MG63 (cell line): ENCODE results near the gene RPLP2. TPM values are rescaled to one million over a fixed set of nuclear protein-coding genes. Genes with fewer than 3 reads are reported as not detected.

Source experiments
- DNase-seq: peaks from one replicate; pipeline ENCODE4 v3.0.0-alpha.2; 2020
- H3K27me3 ChIP-seq: fragments of 250-450 bp; sonication (Bioruptor Pico); 2 replicates; pipeline ENCODE4 v1.5.1; 2020; ENCODE audit warnings: mild to moderate bottlenecking, moderate library complexity
- H3K36me3 ChIP-seq: fragments of 250-450 bp; sonication (Bioruptor Pico); 2 replicates; pipeline ENCODE4 v1.5.1; 2020; ENCODE audit warnings: mild to moderate bottlenecking, moderate library complexity
- H3K4me3 ChIP-seq: fragments of 250-450 bp; sonication (Bioruptor Pico); 2 replicates; pipeline ENCODE4 v1.5.1; 2020; ENCODE audit warnings: mild to moderate bottlenecking, moderate library complexity
- H3K9me3 ChIP-seq: fragments of 250-450 bp; sonication (Bioruptor Pico); 2 replicates; pipeline ENCODE4 v1.5.1; 2020; ENCODE audit warnings: mild to moderate bottlenecking, moderate library complexity
- total RNA-seq: library from RNA; depleted of rRNA; stranded (reverse); fragments of >200 nt; shearing (Covaris generic); gene quantifications from 2 replicates; pipeline ENCODE4 v1.2.3, GENCODE V29; 2014; ENCODE audit warnings: low replicate concordance

RPLP2 gene
- total RNA-seq, 1 experiment from 2014 or later: 770 TPM

- H3K9me3 ChIP-seq: no peaks in the 10 kb centered on the region
- DNase-seq: no peak
- H3K36me3 ChIP-seq: peaks cover 67% of the 10 kb centered on the region
- H3K27me3 ChIP-seq: no peaks in the 10 kb centered on the region
- no peak overlapping the region for H3K4me3 ChIP-seq
Measured at GRCh38 chr11:836274-836673, 26.5 kb downstream of the RPLP2 start.

- DNase-seq: no peak
- peaks cover 71% of the 10 kb centered on the region for H3K36me3 ChIP-seq
- no peaks in the 10 kb centered on the region for H3K9me3 ChIP-seq
- no peaks in the 10 kb centered on the region for H3K27me3 ChIP-seq
- no peak overlapping the region for H3K4me3 ChIP-seq
Measured at GRCh38 chr11:836700-837099, 26.9 kb downstream of the RPLP2 start.

- H3K4me3 ChIP-seq: no peak overlapping the region
- no peaks in the 10 kb centered on the region for H3K9me3 ChIP-seq
- H3K36me3 ChIP-seq: peaks cover 75% of the 10 kb centered on the region
- H3K27me3 ChIP-seq: no peaks in the 10 kb centered on the region
- no peak for DNase-seq
Measured at GRCh38 chr11:837189-837989, 27.6 kb downstream of the RPLP2 start.

DNA sequence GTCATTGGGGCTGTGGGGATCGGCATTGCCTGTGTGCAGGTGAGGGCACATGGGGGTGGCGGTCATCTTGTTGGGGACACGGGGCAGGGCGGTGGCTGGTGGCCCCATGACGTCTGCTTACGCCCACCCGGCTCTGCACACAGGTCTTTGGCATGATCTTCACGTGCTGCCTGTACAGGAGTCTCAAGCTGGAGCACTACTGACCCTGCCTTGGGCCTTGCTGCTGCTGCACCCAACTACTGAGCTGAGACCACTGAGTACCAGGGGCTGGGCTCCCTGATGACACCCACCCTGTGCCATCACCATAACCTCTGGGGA lies 28.2 kb downstream of the RPLP2 start:
- H3K9me3 ChIP-seq: no peaks in the 10 kb centered on the region
- H3K36me3 ChIP-seq: peaks cover 75% of the 10 kb centered on the region
- H3K4me3 ChIP-seq: no peak overlapping the region
- no peaks in the 10 kb centered on the region for H3K27me3 ChIP-seq
- no peak for DNase-seq

GRCh38 chr11:838441-839279 lies 28.9 kb downstream of the RPLP2 start:
- H3K36me3 ChIP-seq: peaks cover 78% of the 10 kb centered on the region
- peak; percentile 55 for DNase-seq

GRCh38 chr11:839280-839623 lies 29.5 kb downstream of the RPLP2 start:
- no peaks in the 10 kb centered on the region for H3K9me3 ChIP-seq
- no peak overlapping the region for H3K4me3 ChIP-seq
- DNase-seq: no peak
- peaks cover 72% of the 10 kb centered on the region for H3K36me3 ChIP-seq
- no peaks in the 10 kb centered on the region for H3K27me3 ChIP-seq

More at GRCh38 chr11:838441-839279, 28.9 kb downstream of the RPLP2 start:
- Histone ChIP-seq H3K27me3 (no peaks in the 10 kb centered on the region), H3K9me3 (no peaks in the 10 kb centered on the region), H3K4me3 (no peak overlapping the region)

DNA sequence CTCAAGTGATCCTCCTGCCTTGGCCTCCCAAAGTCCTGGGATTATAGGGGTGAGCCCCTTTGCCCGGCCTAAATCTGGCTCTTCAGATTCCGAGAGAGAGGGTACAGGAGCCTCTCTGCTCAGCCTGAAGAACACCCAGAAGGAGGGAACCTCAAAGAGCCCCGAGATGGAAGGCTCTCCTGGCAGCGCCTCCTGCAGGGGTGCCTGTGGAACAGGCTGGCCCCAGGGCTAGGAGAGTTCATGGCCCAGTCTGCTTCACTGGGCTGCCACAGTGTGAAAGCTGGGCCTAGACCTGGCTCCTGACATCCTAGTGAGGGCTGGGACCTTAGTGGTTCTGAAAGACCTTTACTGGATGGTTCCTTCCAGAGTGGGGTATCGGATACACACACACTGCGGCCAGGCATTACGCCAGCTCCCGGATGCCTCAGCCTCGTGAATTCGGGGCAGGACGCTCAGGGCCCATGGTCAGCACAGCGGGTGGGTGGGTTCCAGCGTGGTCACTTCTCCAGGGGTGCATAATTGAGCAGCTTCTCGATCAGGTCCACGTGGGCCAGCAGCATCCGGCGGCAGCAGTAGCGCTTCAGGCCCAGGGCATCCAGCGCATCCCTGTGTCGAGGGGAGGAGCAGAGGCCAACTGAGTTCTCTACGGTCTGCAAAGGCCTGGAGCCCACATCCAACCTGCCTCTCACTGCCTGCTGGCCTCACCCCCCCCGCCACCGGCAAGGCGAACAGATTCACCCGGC lies 30.3 kb downstream of the RPLP2 start:
- Histone ChIP-seq H3K36me3 (peaks cover 69% of the 10 kb centered on the region), H3K4me3 (peak overlapping the region; percentile 98)
- peak; percentile 58 for DNase-seq

DNA sequence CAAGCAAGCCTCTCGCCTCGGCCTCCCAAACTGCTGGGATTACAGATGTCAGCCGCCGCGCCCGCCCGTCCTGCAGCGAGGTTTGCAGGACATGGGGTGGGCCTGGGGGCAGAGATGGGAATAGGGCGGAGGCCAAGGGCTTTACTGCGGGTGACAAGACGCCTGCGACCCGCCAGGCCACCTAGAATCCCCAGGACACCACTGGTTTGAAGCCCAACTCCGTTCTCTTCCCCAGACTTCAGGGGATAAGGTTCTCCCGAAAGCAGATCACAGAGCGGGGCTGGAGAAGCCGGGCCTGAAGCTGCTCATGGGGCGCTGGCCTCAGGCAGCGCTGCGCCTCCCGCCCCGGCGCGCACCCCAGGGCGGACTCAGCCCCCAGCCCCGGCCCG lies 32.2 kb downstream of the RPLP2 start:
- no peak for DNase-seq

More for the DNA sequence above, 30.3 kb downstream of the RPLP2 start:
- Histone ChIP-seq H3K27me3 (no peaks in the 10 kb centered on the region), H3K9me3 (no peaks in the 10 kb centered on the region)

DNA sequence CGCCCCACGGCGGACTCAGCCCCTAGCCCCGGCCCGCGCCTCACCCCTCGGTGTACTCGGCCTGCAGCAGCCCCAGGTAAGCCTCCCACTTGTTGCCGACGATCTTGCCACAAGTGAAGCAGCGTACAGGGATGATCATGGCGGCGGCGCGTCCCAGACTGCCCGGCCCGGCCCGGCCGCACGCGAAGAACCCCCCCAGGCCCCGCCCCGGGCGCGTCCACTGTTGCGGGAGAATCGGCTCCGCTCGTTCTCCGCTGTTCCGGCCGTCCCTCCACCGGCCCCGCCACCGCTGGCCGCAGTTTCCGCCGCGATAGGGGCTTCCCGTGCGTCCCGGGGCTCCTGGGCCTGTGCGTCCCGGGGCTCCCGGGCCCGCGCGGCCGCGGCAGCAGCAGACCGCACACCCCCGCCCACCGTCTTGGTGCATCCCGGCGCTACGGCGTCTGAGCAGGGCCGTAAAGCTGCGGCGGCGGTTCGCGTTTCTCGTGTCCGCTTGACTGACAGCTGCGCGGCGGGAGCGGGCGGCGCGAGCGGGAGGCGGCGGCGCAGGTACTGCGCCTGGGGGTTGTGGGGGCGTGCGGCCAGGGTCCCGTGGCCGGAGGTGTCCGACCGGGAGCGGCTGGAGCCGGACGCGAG lies 32.7 kb downstream of the RPLP2 start, which contains the start of the genes POLR2L and TSPAN4:
Gene POLR2L (minus strand): TSS at position 160 of the 633 bp plus-strand sequence. CDS start 21 bp downstream, at position 139.
Gene TSPAN4 (plus strand): TSS at position 483 of the 633 bp plus-strand sequence. CDS start 7,453 bp downstream, outside the sequence.
- peak; percentile 92 for DNase-seq
- H3K9me3 ChIP-seq: no peaks in the 10 kb centered on the region
- H3K36me3 ChIP-seq: peaks cover 68% of the 10 kb centered on the region
- H3K27me3 ChIP-seq: no peaks in the 10 kb centered on the region
- peak within 1 kb of the TSS; percentile 98 for H3K4me3 ChIP-seq

More for the DNA sequence above, 32.2 kb downstream of the RPLP2 start:
- Histone ChIP-seq H3K36me3 (peaks cover 71% of the 10 kb centered on the region), H3K9me3 (no peaks in the 10 kb centered on the region), H3K4me3 (peak overlapping the region; percentile 98), H3K27me3 (no peaks in the 10 kb centered on the region)

DNA sequence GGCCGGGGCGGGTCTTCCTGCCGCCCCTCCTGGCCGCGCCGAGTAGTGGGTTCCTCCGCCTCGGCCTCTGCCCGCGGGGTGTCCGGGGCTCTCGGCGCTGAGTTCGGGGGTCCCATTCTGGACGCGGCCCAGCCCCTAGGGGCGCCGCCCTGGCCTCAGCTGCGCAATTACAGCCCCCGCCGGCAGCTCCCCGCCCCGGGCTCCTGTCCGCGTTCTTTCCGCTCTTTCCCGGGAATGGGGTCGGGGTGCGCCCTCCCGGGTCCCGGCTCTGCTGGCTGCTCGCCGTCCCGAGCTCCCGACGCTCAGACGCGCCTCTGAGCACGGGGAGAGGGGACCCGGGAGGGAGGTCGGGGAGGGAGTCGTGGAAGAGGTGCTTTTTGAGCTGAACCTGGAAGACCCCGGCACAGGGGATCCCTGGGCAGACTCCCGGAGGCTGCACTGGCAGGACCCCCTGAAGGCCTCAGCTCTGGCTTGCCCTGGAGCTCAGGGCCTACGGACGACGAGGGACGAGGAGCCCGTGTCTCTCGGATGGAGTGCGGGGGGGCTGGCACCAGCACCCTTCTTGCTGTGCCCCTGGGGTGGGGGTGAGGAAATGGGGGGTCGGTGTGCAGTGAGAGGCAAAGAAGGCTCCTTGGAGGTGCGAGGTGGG lies 33.4 kb downstream of the RPLP2 start:
- Histone ChIP-seq H3K27me3 (no peaks in the 10 kb centered on the region), H3K36me3 (peaks cover 67% of the 10 kb centered on the region), H3K9me3 (no peaks in the 10 kb centered on the region), H3K4me3 (peak overlapping the region; percentile 98)
- peak; percentile 53 for DNase-seq

DNA sequence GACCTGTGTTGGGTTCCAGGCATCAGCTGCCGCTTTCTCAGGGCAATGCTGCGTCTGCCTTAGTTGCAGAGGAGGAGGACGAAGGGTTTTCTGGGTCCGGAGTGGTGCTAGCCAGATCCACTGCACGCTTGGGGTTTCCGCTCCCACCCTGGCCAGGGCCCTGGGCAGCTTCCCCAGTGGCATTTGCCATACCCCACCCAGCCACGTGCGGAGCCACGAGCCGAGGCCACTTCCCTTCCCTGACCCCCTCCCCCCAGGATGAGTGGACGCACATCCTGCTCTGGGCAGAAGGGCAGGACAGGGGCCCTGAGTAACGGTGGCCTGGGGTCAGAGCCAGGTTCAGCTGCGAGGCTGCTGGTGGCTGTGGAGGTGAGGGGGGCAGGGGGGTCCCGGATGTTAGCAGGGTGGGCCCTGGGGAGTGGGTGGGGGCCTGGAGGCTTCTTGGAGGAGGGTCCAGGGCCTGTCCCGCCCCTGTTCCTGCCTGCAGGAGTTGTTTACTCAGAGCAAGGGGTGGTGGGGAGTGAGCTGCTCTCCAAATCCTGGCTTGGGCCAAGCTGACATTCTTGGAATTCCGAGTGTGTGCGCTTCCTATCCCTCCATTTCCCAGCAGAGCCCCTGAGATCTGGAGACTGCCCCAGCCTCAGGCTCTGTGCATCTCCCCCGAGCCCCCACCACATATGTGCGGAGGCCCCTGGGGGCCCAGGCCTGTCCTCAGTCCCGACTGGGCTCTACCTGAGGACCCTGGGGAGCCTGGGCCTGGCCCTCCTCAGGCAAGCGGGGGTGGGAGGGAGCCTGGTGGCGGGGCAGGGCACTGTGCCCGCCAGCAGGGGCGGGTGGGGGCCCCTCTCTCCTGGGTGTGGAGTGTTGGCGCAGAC lies 34.3 kb downstream of the RPLP2 start:
- H3K36me3 ChIP-seq: peaks cover 69% of the 10 kb centered on the region
- peak; percentile 100 for DNase-seq
- no peaks in the 10 kb centered on the region for H3K9me3 ChIP-seq
- peak overlapping the region; percentile 98 for H3K4me3 ChIP-seq
- H3K27me3 ChIP-seq: no peaks in the 10 kb centered on the region

GRCh38 chr11:844693-845644 lies 35.2 kb downstream of the RPLP2 start:
- DNase-seq: peak; percentile 99
- no peaks in the 10 kb centered on the region for H3K27me3 ChIP-seq
- H3K4me3 ChIP-seq: peak overlapping the region; percentile 98
- peaks cover 62% of the 10 kb centered on the region for H3K36me3 ChIP-seq
- no peaks in the 10 kb centered on the region for H3K9me3 ChIP-seq

DNA sequence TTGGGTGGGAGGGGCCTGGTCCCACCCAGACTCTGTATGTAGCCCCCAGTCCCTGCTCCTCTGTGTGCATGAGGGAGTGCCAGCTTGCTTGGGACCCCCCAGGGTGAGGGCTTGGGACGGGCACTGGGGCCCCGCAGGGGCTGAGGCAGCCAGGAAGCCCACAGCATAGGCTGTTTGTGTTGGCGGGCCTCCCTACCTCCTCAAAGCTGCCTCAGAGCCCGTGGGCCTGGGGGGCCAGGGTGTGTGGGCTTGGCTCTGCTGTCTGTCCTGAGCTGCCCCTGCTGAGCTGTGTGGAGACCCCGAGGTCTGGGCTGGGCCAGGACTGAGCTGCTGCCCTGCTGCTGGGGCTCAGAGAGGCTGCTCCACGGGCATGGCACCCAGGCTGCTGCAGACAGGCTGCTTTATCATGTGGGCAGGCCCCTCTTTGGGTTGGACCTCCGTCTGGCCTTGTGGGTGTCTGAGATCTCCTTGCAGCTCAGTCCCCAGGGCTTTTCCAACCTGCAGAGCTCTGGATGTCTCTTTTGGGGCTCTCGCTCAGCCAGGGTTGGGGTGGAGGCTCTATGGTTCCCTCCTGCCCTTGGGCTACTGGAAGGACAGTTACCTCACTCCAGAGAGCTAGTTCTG lies 36.2 kb downstream of the RPLP2 start:
- Histone ChIP-seq H3K9me3 (no peaks in the 10 kb centered on the region), H3K27me3 (no peaks in the 10 kb centered on the region), H3K36me3 (peaks cover 61% of the 10 kb centered on the region), H3K4me3 (peak overlapping the region; percentile 98)
- DNase-seq: peak; percentile 78
